ENCODE data around the gene PPM1H.

- TF ChIP-seq CTCF (IDR thresholded peaks at IDR 0.05; ENCODE audit: borderline replicate concordance, extremely low read depth, low read length, poor library complexity, severe bottlenecking) (no peak), EZH2 (IDR thresholded peaks at IDR 0.05; ENCODE audit: borderline replicate concordance, low read depth, low read length, severe bottlenecking) (no peak)
These were observed 102.9 kb downstream of the PPM1H start for GRCh38 chr12:62832027-62832426.
